RWPE1 (cell line): ENCODE data around the gene TMEM59.
"Not testable (repeated sequence)": the region's sequence is repeated elsewhere in the genome, so short reads cannot be mapped to it uniquely, and the experiment has no call there.

Experiments used
- CTCF ChIA-PET: fragments of 350-600 bp; sonication (Branson Sonifier 250); formaldehyde crosslinking; extraction: SDS; loops from one replicate; lab custom pipeline; 2021; lab: Yijun Ruan, JAX
- POLR2A ChIA-PET: fragments of 400-600 bp; formaldehyde crosslinking; extraction: SDS; loops from one replicate; lab custom pipeline; 2020; ENCODE audit warnings: antibody characterized with exemption; ENCODE audit not compliant: low non-redundant PET; lab: Yijun Ruan, JAX
- DNase-seq: peaks from one replicate; pipeline ENCODE4 v3.0.0; 2012; ENCODE audit warnings: low spot score
- H3K27ac ChIP-seq: fragments of 450-650 bp; 2 replicates; pipeline ENCODE4 v1.5.1; 2017
- CTCF ChIP-seq: fragments of 450-650 bp; conservative IDR thresholded peaks from 2 replicates; pipeline ENCODE4 v1.5.1; 2017; ENCODE audit warnings: low read depth, mild to moderate bottlenecking

Gene TMEM59

DNA sequence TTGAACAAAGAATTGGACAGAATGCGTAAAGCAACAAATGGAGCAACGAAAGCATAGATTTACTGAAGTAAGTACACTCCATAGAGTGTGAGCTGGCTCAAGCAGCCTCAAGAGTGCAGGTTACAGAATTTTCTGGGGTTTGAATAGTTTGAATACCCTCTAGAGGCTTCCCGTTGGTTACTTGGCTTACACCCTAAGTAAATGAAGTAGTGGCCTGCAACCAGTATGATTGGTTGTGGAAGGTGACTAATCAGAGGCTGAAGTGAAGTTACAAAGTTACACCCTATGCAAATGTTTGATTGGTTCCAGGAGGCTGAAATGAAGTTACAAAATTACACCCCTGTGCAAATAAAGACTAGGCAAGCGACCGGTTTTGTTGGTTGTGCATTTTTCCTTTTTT is 11.3 kb upstream of the TMEM59 start:
- no peak overlapping the region for H3K27ac ChIP-seq
- CTCF ChIA-PET = no interaction called here
- TF ChIP-seq CTCF = no peak
- DNase-seq = no peak
- POLR2A ChIA-PET = no interaction called here

DNA sequence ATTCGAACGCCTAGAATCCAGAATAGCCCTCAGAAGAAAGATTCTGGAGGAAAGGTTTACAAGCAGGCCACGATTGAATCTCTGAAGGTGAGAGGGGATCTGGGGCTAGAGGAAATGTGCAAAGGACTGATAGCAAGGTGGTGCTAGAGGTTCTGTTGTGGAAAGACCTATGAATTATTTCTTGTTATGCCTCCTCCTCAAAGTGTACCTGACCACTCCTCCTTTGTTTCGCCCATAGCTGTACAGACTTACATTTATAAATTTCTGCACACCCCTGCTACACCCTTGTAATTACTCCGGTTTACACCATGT is 1.4 kb upstream of the TMEM59 start:
- POLR2A ChIA-PET = no interaction called here
- CTCF ChIA-PET = interaction anchor here (0.6 kb wide), 2 partner anchors 172 to 278 kb away, joined by 3 read pairs; no protein-coding TSS in a partner anchor
- DNase-seq = peak; percentile 6

GRCh38 chr1:54053745-54054437 is 887 bp upstream of the TMEM59 start:
- TF ChIP-seq CTCF = no peak
- ChIA-PET CTCF (interaction anchor here (0.6 kb wide), 1 partner anchor 172 kb away, joined by 3 read pairs; no protein-coding TSS in a partner anchor), POLR2A (no interaction called here)
- H3K27ac ChIP-seq = peak overlapping the region; percentile 97
- peak; percentile 6 for DNase-seq

More for the DNA sequence above, 1.4 kb upstream of the TMEM59 start:
- H3K27ac ChIP-seq = no peak overlapping the region
- no peak for TF ChIP-seq CTCF

- no peak for TF ChIP-seq CTCF
- peak; percentile 46 for DNase-seq
- ChIA-PET CTCF (interaction anchor here (0.6 to 1.0 kb wide), 5 partner anchors 12 to 930 kb away, joined by 3 to 5 read pairs (median 4); no protein-coding TSS in a partner anchor), POLR2A (no interaction called here)
- peak overlapping the region; percentile 97 for H3K27ac ChIP-seq
Measured at GRCh38 chr1:54052431-54052933, 522 bp downstream of the TMEM59 start.

DNA sequence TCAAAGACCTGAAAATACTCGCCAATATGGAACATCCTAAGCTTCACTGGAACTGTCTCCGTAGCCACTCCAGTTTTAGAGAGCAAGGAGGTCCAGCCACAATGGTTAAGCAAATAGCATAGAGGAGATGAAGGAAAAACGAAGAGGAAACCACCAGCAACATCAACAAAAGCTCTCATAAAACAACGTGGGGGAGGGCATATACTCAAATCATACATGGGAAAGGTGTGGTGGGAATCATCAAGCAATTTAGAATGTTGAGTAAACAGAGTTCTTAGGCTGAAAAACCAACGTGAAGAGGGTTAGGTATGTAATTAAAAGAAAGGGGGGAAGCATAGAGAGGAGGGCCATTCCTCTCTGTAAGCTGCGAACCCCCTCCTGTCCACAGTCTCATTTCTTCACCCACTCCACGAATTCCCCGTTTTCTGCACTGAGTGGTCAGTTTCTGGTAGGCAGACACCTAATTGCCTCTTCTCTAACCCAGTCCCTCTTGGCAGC is 1.0 kb downstream of the TMEM59 start:
- POLR2A ChIA-PET = no interaction called here
- CTCF ChIA-PET = interaction anchor here (0.6 to 1.0 kb wide), 5 partner anchors 11 to 908 kb away, joined by 3 to 5 read pairs (median 4); no protein-coding TSS in a partner anchor
- H3K27ac ChIP-seq = peak overlapping the region; percentile 97
- TF ChIP-seq CTCF = no peak
- DNase-seq = peak; percentile 5

- DNase-seq, POLR2A ChIA-PET, H3K27ac ChIP-seq: not testable (repeated sequence)
- CTCF ChIA-PET = interaction anchor here (0.6 kb wide), 1 partner anchor 190 kb away, joined by 3 read pairs; no protein-coding TSS in a partner anchor
Measured at GRCh38 chr1:54050435-54050834, 2.6 kb downstream of the TMEM59 start.
